ENCODE measurements around the gene LEFTY1. TPM values are rescaled to one million over a fixed set of nuclear protein-coding genes. Genes with fewer than 3 reads are reported as not detected.

Gene LEFTY1
- total RNA-seq, 1 experiment from 2014 or later = not detected

GRCh38 chr1:225866061-225866837 is 22.7 kb downstream of the LEFTY1 start:
- no peak overlapping the region for H2AFZ ChIP-seq (ENCODE audit: low read length)
- ChIA-PET CTCF (interaction anchor here (0.5 to 0.8 kb wide), 4 partner anchors 16 to 392 kb away, joined by 3 to 10 read pairs (median 5); partner anchors contain the start of gene TMEM63A), POLR2A (ENCODE audit: unreplicated experiment) (interaction anchor here (0.6 to 0.8 kb wide), 2 partner anchors 16 to 58 kb away, joined by 4 to 6 read pairs; partner anchors contain the start of genes PYCR2 and TMEM63A)
- BruUV-seq (replicated peaks) = no TSS peak
- ATAC-seq = peak; percentile 87
- peak overlapping the region; percentile 90 for H3K27ac ChIP-seq (ENCODE audit: low read length)
- DNase-seq = peak; percentile 95
- peaks cover 64% of the 10 kb centered on the region for H3K36me3 ChIP-seq (ENCODE audit: low read depth, low read length)
- no peaks in the 10 kb centered on the region for H3K9me2 ChIP-seq (replicated peaks; ENCODE audit: low read length)
- 0 out of 2 replicates have a peak, but pooled peaks cover 5% of the 10 kb centered on the region for H3K79me2 ChIP-seq (ENCODE audit: low read length)
- peaks cover 46% of the 10 kb centered on the region for H3K4me1 ChIP-seq (ENCODE audit: insufficient read depth, low read length)
- no peaks in the 10 kb centered on the region for H3K27me3 ChIP-seq (ENCODE audit: low read length)
- peak overlapping the region; percentile 48 for H3K9ac ChIP-seq (ENCODE audit: low read length)
- peaks cover 15% of the 10 kb centered on the region for H3F3A ChIP-seq (ENCODE audit: low read length, unreplicated experiment)
- TF ChIP-seq CTCF (conservative IDR thresholded peaks at IDR 0.05; ENCODE audit: low read depth, low read length) (no peak), EZH2 (IDR thresholded peaks at IDR 0.05; ENCODE audit: low read length, unreplicated experiment) (no peak), EZH2phosphoT487 (IDR thresholded peaks at IDR 0.05; ENCODE audit: borderline replicate concordance, low read length) (no peak)
- H3K4me3 ChIP-seq (ENCODE audit: low read length) = no peak overlapping the region; the same call in 1 of the 2 replicates
- H4K20me1 ChIP-seq (ENCODE audit: low read length) = peaks cover 19% of the 10 kb centered on the region
- no peaks in the 10 kb centered on the region for H3K9me3 ChIP-seq (ENCODE audit: low read length)
- H3K4me2 ChIP-seq (ENCODE audit: low read length) = peak overlapping the region; percentile 59
- intact Hi-C loops (cut with micrococcal nuclease) = loop anchor here (1.0 kb wide), 1 partner anchor 15 kb away; no protein-coding TSS in a partner anchor

- Histone ChIP-seq H3K4me1 (ENCODE audit: insufficient read depth, low read length) (peaks cover 39% of the 10 kb centered on the region), H3K9me2 (replicated peaks; ENCODE audit: low read length) (no peaks in the 10 kb centered on the region), H3K9me3 (ENCODE audit: low read length) (no peaks in the 10 kb centered on the region), H3F3A (ENCODE audit: low read length, unreplicated experiment) (peaks cover 8% of the 10 kb centered on the region), H3K36me3 (ENCODE audit: low read depth, low read length) (peaks cover 68% of the 10 kb centered on the region), H3K27me3 (ENCODE audit: low read length) (no peaks in the 10 kb centered on the region), H3K27ac (ENCODE audit: low read length) (peak overlapping the region; percentile 90), H3K9ac (ENCODE audit: low read length) (peak overlapping the region; percentile 48), H3K79me2 (ENCODE audit: low read length) (0 out of 2 replicates have a peak, but pooled peaks cover 2% of the 10 kb centered on the region), H3K4me2 (ENCODE audit: low read length) (peak overlapping the region; percentile 59), H3K4me3 (ENCODE audit: low read length) (peak overlapping the region; percentile 20; the same call in 1 of the 2 replicates), H4K20me1 (ENCODE audit: low read length) (peaks cover 13% of the 10 kb centered on the region), H2AFZ (ENCODE audit: low read length) (no peak overlapping the region)
- intact Hi-C loops (cut with micrococcal nuclease) = no loop called here
- BruUV-seq (replicated peaks) = no TSS peak
- ATAC-seq (peak; percentile 2; the same call in 1 of the 2 replicates), DNase-seq (no peak)
- TF ChIP-seq EZH2 (IDR thresholded peaks at IDR 0.05; ENCODE audit: low read length, unreplicated experiment) (no peak), EZH2phosphoT487 (IDR thresholded peaks at IDR 0.05; ENCODE audit: borderline replicate concordance, low read length) (no peak), CTCF (conservative IDR thresholded peaks at IDR 0.05; ENCODE audit: low read depth, low read length) (no peak; the same call in 1 of the 2 replicates)
- ChIA-PET POLR2A (ENCODE audit: unreplicated experiment) (no interaction called here), CTCF (no interaction called here)
Measured at GRCh38 chr1:225865514-225865913, 23.4 kb downstream of the LEFTY1 start.
